Purkinje cell (primary cell): ENCODE measurements around the gene FAM229A. TPM values are rescaled to one million over a fixed set of nuclear protein-coding genes. Genes with fewer than 3 reads are reported as not detected.

ENCODE experiments used
- polyA plus RNA-seq: library from polyadenylated mRNA; unstranded; fragments of >200 nt; fragmentation: Nextera tagmentation; gene quantifications from 2 replicates; pipeline ENCODE4 v1.2.1, GENCODE V29; 2014

Gene FAM229A, protein sequence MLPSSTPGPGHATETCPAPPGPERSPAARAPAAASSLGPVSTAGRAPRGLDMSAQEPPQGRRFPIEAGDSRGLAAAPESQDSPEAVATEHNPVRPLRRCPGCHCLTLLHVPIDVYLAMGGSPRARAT
- polyA plus RNA-seq, result not detected in 2 replicates

DNA sequence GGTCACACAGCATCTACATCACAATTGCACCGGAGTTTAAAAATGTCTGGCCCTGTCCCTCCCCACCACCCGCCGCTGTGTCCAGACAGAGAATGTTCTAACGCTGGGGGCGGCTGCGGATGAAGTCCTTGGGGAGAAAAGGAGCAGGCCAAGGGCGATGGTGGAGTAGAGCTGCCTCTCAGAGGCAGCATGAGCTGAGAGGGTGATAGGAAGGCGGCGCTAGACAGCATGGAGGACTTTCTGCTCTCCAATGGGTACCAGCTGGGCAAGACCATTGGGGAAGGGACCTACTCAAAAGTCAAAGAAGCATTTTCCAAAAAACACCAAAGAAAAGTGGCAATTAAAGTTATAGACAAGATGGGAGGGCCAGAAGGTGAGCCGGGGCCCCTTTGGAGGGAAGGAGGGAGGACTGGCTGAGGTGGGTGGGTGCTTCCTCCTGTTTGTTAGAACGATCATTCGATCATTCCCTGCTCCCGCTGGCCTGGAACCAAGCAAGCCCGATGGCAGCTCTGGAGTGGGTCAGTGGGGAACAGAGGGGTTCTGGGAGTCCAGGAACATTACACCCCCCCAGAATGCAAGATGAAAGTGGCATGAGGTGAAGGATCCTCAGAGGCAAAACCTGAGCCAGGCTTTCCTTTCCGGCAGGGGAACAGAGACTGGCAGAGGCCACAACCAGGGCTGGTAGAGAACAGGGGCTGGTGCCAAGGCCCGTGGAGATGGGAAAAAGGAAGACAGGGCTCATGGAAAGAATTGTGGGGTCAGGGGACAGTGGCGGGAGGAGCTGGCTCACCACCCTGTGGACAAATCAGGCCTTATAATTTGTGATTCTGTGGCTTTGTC lies at the start of gene FAM229A, which contains the start of gene TSSK3:
FAM229A (minus strand) TSS at position 12 of the 840 bp plus-strand sequence. CDS start 394 bp downstream, outside the sequence.
TSSK3 (plus strand) TSS at position 66 of the 840 bp plus-strand sequence; CDS start at position 229, 163 bp downstream.

GRCh38 chr1:32394141-32394889 lies 32.0 kb upstream of the FAM229A start, which contains the start of gene BSDC1:
Gene BSDC1, minus strand, starts transcription at chr1:32394441. Its CDS starts 27 bp downstream, at chr1:32394414.

DNA sequence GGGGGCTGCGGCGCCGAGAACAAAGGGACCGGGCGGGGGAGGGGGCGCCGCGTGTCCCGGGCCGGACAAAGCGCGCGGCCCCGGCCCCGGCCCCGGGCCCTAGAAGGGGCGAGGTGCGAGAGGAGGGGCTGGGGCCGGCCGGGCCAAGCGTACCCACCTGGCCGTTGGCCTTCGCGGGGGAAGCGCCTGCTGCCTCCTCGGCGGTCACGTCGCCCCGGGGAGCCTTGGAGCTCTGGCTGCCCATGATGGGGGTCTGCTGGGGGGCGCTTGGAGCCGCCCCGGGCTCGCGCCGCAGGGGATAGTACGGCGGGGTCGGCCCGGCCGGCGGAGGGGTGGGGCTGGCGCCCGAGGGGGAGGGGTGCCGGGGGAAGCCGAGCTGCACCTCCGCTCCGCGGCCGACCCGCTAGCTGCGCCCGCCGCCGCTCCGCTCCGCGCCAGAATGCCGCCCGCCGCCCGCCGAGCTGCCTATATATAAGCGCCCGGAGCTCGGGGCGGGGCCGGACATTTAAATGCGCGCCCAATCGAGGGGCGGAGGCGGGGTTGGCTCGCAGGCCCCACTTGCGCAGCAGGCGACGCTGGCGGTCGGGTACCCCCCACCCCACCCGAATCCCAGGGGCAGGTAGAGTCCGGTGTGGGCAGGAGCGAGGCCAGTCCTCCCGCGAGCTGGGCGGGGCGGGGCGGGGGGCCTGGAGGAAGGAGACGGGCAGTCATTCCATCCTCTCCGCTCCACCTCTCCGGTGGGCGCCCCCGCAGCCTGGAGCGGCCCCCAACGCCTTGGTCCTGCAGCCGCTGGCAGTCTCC lies 26.3 kb downstream of the FAM229A start, which contains the start of gene MARCKSL1:
MARCKSL1 (minus strand) TSS at position 444 of the 801 bp plus-strand sequence; CDS start at position 244, 200 bp downstream.

Other genes with a start within 250 kb of the FAM229A start
- 1.4 and 4.6 TPM in 2 replicates for gene TXLNA, start 182.8 kb downstream of the FAM229A start, polyA plus RNA-seq
- gene CCDC28B, start 161.9 kb downstream of the FAM229A start, polyA plus RNA-seq, result 6.1 and 21.0 TPM in 2 replicates
- gene IQCC, start 156.8 kb downstream of the FAM229A start, polyA plus RNA-seq, result 0.43 TPM in 1 of 2 replicates, not detected in the other
- not detected in 2 replicates for gene DCDC2B, start 153.4 kb downstream of the FAM229A start, polyA plus RNA-seq
- 7.8 and 9.4 TPM in 2 replicates for gene TMEM234, start 140.1 kb downstream of the FAM229A start, polyA plus RNA-seq
- 269 and 369 TPM in 2 replicates for gene EIF3I, start 140.1 kb downstream of the FAM229A start, polyA plus RNA-seq
- not detected in 2 replicates for gene FAM167B, start 115.3 kb downstream of the FAM229A start, polyA plus RNA-seq
- not detected in 2 replicates for gene LCK, start 111.2 kb downstream of the FAM229A start, polyA plus RNA-seq
- gene HDAC1, start 70.4 kb downstream of the FAM229A start, polyA plus RNA-seq, result 0.93 and 3.0 TPM in 2 replicates
- gene MARCKSL1, start 26.3 kb downstream of the FAM229A start, polyA plus RNA-seq, result 74.5 and 124 TPM in 2 replicates
- not detected in 2 replicates for gene TSSK3, start 54 bp upstream of the FAM229A start, polyA plus RNA-seq
- 11.9 and 14.3 TPM in 2 replicates for gene BSDC1, start 32.0 kb upstream of the FAM229A start, polyA plus RNA-seq
- gene ZBTB8B, start 102.6 kb upstream of the FAM229A start, polyA plus RNA-seq, result 0.77 and 1.6 TPM in 2 replicates
- gene ZBTB8A, start 176.9 kb upstream of the FAM229A start, polyA plus RNA-seq, result 0.31 and 0.77 TPM in 2 replicates